Ammon's horn (tissue), 1 donor: Measurements from ENCODE around the gene FBL.

Source experiments
- DNase-seq: peaks from one replicate; pipeline ENCODE4 v3.0.0-alpha.2; 2016; ENCODE audit warnings: low spot score

The FBL gene

GRCh38 chr19:39842693-39843435 lies 3.3 kb downstream of the FBL start:
- no peak for DNase-seq

GRCh38 chr19:39841041-39841440 lies 5.1 kb downstream of the FBL start:
- no peak for DNase-seq

- DNase-seq = no peak
Observed at GRCh38 chr19:39840492-39840891, 5.7 kb downstream of the FBL start.

- no peak for DNase-seq
Observed at GRCh38 chr19:39839678-39840327, 6.4 kb downstream of the FBL start.

GRCh38 chr19:39838569-39838968 lies 7.6 kb downstream of the FBL start:
- no peak for DNase-seq

GRCh38 chr19:39837978-39838377 lies 8.2 kb downstream of the FBL start:
- no peak for DNase-seq

- no peak for DNase-seq
Observed at GRCh38 chr19:39834287-39834841, 11.8 kb downstream of the FBL start.

GRCh38 chr19:39833464-39834286 lies 12.5 kb downstream of the FBL start, which contains the start of gene DYRK1B:
Gene DYRK1B, minus strand, starts transcription at chr19:39834162. Its CDS starts 2,295 bp downstream, at chr19:39831867.
- DNase-seq = peak; percentile 99

- DNase-seq = no peak
Observed at GRCh38 chr19:39833160-39833463, 13.1 kb downstream of the FBL start.

GRCh38 chr19:39832341-39833083 lies 13.7 kb downstream of the FBL start:
- DNase-seq = no peak

GRCh38 chr19:39831679-39832078 lies 14.5 kb downstream of the FBL start:
- no peak for DNase-seq

GRCh38 chr19:39830847-39831246 lies 15.3 kb downstream of the FBL start:
- DNase-seq = no peak

- no peak for DNase-seq
Observed at GRCh38 chr19:39830406-39830805, 15.8 kb downstream of the FBL start.

GRCh38 chr19:39829702-39830275 lies 16.4 kb downstream of the FBL start:
- DNase-seq = no peak

GRCh38 chr19:39828654-39829032 lies 17.5 kb downstream of the FBL start:
- no peak for DNase-seq

- no peak for DNase-seq
Observed at GRCh38 chr19:39828015-39828653, 18.0 kb downstream of the FBL start.

- DNase-seq = no peak
Observed at GRCh38 chr19:39827216-39827615, 19.0 kb downstream of the FBL start.

GRCh38 chr19:39826311-39826945 lies 19.8 kb downstream of the FBL start:
- DNase-seq = no peak

- DNase-seq = no peak
Observed at GRCh38 chr19:39825531-39826076, 20.6 kb downstream of the FBL start.

GRCh38 chr19:39825093-39825463 lies 21.1 kb downstream of the FBL start:
- no peak for DNase-seq
